Activated gamma-delta T cell (primary cell): ENCODE measurements around the gene RPTOR.
"Not testable (repeated sequence)": the region's sequence is repeated elsewhere in the genome, so short reads cannot be mapped to it uniquely, and the experiment has no call there.

Source experiments
- DNase-seq: peaks from one replicate; lab custom pipeline; 2025; lab: John Stamatoyannopoulos, UW

The RPTOR gene

GRCh38 chr17:80694992-80695912 lies 150.6 kb downstream of the RPTOR start:
- DNase-seq: no peak

DNA sequence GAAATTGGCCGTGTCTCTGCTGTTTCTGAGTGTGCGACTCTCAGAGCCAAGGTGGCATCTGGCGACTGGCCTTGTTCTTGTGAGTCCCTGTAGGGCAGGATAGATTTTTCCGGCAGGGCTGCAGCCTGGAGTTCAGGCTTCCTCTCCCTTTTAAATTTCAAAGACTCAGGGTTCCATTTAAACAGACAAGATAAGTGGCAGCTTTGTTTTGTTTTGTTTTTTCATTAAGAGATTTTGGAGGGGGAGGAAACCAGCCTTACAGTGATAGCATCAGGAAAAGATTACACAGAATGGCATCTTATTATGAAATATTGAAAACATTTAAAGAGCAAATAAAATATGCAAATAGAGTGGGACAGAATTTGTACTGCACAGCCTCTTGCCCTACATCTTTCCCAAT lies 151.3 kb downstream of the RPTOR start:
- DNase-seq: no peak

DNA sequence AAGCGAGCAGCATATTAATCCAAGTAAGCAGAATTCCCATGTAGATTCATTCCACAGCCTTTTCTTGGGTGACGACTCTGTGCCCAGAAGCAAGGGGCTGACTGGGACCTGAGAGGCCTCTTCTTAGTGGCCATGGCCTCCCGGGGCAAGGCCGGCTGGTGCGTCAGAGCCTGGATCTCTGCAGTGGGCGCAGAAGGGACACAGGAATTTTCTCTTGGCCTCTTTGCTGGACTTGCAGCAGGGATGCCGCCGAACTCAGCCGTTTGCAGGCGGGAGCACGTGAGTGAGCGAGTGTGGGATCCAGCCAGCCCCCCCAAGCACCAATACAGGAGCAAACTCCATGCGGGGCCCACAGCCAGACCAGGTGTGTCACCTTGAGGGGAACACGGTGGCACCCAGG lies 151.8 kb downstream of the RPTOR start:
- no peak for DNase-seq

DNA sequence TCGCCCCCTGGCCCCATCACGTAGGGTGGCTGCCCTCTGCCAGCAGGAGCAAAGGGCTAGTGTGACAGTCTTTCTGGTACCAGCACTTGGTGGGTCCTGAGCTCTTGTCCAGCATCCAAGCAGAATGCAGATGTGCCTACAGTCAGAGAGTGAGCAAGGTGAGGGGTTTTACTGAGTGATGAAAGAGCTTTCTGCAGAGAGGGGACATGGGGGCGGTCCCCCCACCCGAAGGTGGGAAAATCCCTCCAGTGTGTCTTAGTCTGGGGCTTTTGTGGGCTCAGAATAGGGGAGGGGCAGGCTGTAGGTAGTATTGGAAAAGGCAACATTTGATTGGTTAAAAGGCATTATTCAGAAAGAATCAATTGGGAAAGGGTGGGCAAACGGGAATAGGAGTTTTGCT lies 152.3 kb downstream of the RPTOR start:
- no peak for DNase-seq

GRCh38 chr17:80698297-80698696 lies 153.7 kb downstream of the RPTOR start:
- no peak for DNase-seq

- not testable (repeated sequence) for DNase-seq
These were observed 154.6 kb downstream of the RPTOR start for GRCh38 chr17:80699205-80699604.

DNA sequence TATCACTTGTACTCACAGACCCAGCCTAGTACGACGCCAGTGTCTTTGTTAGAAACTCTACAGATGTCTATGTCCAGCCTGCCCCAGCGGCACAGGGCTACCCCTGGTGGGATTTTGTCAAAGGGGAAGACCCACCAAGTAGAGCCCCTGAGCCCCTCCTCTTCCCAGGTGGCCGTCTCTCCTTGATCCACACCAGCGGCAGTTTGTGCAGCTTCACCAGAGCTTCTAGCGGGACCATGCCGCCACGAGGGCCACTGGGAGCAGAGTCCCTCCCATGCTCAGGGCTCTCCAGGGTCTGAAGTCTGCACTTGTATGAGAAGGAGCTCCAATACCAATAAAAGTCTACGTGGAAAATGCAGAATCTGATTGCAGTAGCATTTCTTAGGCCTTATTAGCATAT lies 157.1 kb downstream of the RPTOR start:
- DNase-seq: no peak

DNA sequence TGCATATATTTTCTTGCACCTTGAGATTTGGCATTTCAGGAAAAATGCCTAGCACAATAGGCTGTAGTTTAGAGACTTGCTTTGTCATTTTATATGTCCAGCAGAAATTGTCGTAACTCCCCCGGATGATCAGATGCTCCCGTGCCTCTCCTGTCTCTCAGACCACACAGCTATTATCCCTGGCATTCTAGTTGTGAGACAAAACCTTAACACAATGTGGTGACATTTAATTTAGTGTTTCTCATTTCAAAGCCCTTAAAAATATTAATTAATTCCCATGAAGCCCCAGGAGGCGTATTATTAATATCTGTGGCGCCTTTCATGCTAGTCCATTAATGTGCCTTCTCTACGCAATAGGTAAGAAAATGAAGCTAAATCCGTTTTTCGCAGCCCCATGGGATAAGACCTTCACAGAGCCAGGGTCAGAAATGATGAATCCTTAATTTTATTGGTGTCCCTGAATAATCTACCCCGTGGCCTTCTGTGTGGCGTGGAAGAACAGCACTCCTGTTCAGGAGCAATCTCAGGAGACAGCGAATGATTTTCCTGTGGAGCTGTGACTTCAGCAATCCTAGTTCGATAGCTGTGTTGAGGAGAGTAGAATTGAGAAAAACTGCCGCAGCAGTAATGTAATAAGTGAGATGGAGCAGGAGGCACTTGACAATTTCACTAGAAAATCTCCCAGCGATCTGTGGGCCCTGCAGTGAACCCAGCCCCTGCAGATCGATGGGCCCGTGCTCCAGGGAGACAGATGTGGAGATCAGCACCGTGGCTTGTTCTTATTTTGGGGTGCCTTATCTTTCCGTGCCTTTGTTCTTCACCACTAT lies 157.9 kb downstream of the RPTOR start:
- no peak for DNase-seq

DNA sequence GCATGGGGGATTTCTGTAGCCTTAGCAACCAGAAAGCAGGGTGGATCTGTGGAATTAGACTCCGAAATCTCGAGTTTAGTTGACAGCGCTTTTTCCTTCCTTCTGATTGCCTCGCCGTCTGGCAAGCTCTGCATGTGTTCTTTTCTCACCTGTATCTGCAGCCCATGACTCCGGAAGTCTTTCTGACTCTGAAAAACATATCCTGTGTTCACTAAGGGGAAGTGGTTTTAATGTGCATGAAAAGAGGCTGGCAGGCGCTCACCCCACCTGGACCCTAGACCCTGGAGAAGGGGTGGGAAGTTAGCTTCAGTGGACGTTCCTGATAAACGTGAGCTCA lies 158.5 kb downstream of the RPTOR start:
- no peak for DNase-seq

DNA sequence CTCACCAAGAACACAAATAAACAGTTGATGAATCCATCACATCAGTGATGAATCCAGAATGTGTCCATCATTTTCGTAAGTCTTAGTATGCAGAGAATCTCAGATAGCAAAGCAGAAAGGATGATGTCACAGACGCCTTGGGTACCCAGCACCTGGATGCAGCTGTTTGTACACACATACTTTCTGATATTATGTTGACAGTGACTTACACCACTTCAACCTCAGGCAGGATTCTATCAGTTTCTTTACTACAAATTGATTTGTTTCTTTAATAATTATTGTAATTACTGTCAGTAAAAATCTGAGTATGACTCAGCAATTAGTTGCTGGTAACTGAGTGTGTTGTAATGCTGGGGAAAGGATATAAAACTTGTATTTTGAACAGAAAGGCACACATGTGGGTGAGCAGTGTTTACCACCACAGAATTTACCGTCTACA lies 159.8 kb downstream of the RPTOR start:
- no peak for DNase-seq

DNA sequence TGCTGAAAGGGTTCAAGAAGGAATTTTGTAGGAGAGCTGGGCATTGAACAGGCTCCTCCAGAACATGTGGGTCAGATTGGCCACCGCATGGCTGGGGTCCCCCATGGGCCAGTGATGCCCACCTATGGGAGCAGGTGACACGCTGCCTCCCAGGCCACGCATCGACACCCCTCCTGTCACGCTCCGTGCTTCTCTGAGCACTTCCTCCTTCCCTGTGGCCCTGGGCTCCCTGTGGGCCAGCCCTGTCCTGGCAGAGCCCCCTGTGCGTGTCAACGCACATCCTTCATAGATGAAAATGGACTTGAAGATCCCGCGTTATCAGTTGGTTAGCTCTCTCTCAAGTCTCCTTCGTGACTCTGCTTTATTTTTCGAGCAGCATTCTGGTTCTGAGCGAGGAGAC lies 160.3 kb downstream of the RPTOR start:
- DNase-seq: no peak

DNA sequence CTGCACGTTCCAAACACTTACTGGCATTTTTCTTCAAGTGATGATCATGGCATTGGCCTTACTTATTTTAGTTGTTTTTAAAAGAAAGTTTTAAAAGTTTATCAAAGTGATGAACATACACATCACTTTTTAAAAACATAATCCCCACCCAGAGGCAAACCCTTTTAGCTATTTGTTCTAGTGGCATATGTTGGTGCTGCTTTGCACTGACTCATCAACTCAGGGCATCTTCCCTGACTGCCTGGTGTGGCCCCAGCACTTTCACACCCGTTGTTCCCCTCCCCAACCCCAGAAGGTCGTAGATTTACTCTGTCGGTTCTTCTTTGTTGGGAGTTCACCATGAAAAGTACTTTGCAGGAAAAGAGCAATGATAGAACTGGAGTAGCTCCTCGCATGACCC lies 161.3 kb downstream of the RPTOR start:
- no peak for DNase-seq

GRCh38 chr17:80706463-80706867 lies 161.8 kb downstream of the RPTOR start:
- no peak for DNase-seq

DNA sequence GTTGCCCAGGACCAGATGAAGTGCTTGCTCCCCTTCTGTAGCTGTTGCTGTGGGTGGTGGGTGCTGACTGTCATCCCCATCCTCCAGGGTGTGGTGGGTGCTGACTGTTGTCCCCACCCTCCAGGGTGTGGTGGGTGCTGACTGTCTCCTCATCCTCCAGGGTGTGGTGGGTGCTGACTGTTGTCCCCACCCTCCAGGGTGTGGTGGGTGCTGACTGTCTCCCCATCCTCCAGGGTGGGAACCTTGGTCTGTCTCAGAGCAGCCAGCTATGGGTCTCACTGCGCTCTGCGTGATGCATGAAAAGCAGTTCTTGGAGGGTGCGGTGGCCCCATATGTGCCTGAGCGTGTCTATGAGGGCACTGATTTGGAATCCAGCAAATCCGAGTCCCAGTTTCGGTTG lies 163.8 kb downstream of the RPTOR start:
- no peak for DNase-seq

DNA sequence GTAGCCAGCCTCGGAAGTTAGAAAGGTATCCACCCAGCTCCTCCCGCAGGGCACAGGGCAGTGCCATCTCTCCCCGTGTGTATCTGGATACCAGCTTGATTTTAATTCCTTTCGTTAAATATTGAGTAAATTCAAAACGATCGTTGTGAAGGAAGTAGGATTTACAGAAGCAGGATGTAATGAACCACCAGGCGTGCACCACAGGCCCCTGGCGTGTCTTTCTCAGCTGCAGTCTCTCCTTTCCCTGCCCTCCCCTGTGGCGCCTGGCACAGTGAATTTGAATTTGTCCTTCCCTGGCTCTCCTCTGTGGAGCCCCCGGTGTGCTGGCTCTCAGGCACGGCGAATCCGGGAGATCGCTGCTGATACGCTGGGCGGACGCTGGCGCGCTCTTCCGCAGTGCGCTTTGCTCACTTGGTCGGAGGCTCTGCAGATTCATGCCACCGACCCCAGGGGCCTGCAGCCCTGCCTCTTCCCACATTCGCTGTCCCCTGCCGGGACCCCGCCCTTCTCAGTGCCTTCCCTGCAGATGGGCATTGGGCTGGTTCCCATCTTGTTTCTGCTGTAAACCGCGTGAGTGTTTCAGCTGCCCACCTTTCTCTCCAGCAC lies 164.6 kb downstream of the RPTOR start:
- DNase-seq: no peak

DNA sequence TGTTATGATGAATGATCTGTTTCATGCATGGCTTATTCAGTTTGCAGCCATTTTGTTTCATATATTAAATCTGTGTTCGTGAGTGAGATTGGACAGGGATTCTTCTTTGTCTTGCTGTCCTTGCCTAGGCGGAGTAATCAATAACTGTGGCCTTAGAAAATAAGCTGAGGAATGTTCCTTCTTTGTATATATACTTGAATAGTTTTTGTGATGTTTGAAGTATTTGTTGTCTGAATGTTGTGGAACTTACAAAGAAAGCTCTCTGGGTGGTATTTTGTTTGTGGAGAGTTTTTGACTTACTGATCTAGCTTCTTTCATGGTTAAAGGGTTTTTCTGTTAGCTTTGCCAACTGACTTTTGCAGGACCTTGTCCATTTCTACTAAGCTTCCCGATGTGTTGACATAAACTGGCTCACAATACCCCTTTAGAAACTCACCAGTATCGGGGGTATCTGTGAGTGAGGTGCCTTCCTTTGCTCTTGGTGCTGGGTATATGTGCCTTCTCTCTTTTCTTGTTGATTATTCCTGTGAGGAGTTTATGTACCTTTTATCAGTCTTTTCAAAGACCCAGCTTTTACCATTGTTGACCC lies 166.2 kb downstream of the RPTOR start:
- DNase-seq: no peak

- DNase-seq: no peak
These were observed 167.5 kb downstream of the RPTOR start for GRCh38 chr17:80712089-80712488.

GRCh38 chr17:80712606-80713005 lies 168.0 kb downstream of the RPTOR start:
- DNase-seq: no peak

GRCh38 chr17:80716986-80717719 lies 172.5 kb downstream of the RPTOR start:
- no peak for DNase-seq

GRCh38 chr17:80717720-80718083 lies 173.1 kb downstream of the RPTOR start:
- no peak for DNase-seq

DNA sequence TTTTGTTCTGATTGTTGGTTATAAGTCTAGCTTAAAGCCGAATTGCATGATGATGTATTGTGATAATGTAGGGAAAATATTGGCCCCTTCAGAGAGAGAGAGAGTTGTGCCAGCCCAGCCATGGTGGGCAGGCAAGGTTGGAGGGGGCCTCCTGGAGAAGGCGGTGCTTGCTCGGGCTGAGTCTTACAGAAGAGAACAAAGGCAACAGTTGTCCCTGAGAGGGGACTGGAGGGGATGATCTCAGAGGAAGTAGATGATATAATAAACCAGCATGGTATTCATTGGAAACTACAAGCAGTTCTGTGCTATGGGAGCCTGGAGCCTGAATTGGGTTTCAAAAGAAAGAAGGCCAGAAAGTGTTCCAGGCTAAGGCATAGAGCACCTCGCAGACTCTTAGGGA lies 173.8 kb downstream of the RPTOR start:
- no peak for DNase-seq

GRCh38 chr17:80719449-80719848 lies 174.8 kb downstream of the RPTOR start:
- no peak for DNase-seq
